A549 (cell line): Measurements from ENCODE around the gene MIER1. TPM values are rescaled to one million over a fixed set of nuclear protein-coding genes. Genes with fewer than 3 reads are reported as not detected.

Experiments used
- ATAC-seq, 2 experiments: fragments of 200-7000 bp in 1 of 2; fragments of >200 bp in 1 of 2; cut with Nextera tagmentation in 1 of 2; cut with Tn5 transposase in 1 of 2; 3 replicates each; pipeline versions ENCODE4 v1.8.0 to v1.9.1; 2018 to 2020; ENCODE audit warnings: mild to moderate bottlenecking in 1 of 2, moderate library complexity in 1 of 2
- CTCF ChIA-PET: fragments of 300-600 bp; sonication (Branson Sonifier 250); formaldehyde crosslinking; extraction: SDS; loops from one replicate; lab custom pipeline; 2021; ENCODE audit warnings: antibody characterized with exemption, inconsistent platforms; lab: Yijun Ruan, JAX
- POLR2A ChIA-PET: fragments of 350-600 bp; formaldehyde crosslinking; extraction: SDS; loops from one replicate; lab custom pipeline; 2021; ENCODE audit warnings: antibody characterized with exemption, inconsistent platforms; lab: Yijun Ruan, JAX
- DNase-seq, 2 experiments: peaks; one replicate each; pipeline versions ENCODE4 v3.0.0 to v3.0.0-alpha.2; 2011 to 2016; ENCODE audit warnings: low read depth in 1 of 2, low spot score in 1 of 2
- FAIRE-seq: peaks from 2 replicates; lab custom pipeline; 2011; peaks lifted over from hg19 to GRCh38; lab: Jason Lieb, UNC
- H3K27ac ChIP-seq, 2 experiments: fragments of >200 bp; sonication (Bioruptor Twin); formaldehyde crosslinking; 3 replicates each; pipeline ENCODE4 v1.5.1; 2016 to 2017
- H3K4me1 ChIP-seq: fragments of >200 bp; sonication (Bioruptor Twin); formaldehyde crosslinking; 3 replicates; pipeline ENCODE4 v1.6.1; 2016
- H3K4me2 ChIP-seq: fragments of >200 bp; sonication (Bioruptor Twin); formaldehyde crosslinking; 3 replicates; pipeline ENCODE4 v1.6.1; 2016
- H3K4me3 ChIP-seq: fragments of >200 bp; sonication (Bioruptor Twin); formaldehyde crosslinking; 3 replicates; pipeline ENCODE4 v1.5.1; 2016
- H3K9me3 ChIP-seq: fragments of >200 bp; sonication (Bioruptor Twin); formaldehyde crosslinking; 3 replicates; pipeline ENCODE4 v1.6.1; 2016
- ATOH8 ChIP-seq: fragments of 250-450 bp; sonication (Bioruptor Pico); IDR thresholded peaks from 2 replicates; pipeline ENCODE4 v1.5.0; 2020; ENCODE audit warnings: low read depth, mild to moderate bottlenecking, moderate library complexity
- CBX2 ChIP-seq: fragments of 200-600 bp; sonication (generic); IDR thresholded peaks from 2 replicates; pipeline ENCODE4 v1.6.1; 2016; ENCODE audit warnings: low read depth, mild to moderate bottlenecking, borderline replicate concordance
- CHD2 ChIP-seq: fragments of 150-350 bp; IDR thresholded peaks from 2 replicates; pipeline ENCODE4 v1.6.1; 2014; ENCODE audit warnings: low read length; ENCODE audit not compliant: partially characterized antibody
- CHD4 ChIP-seq: fragments of 200-600 bp; sonication (generic); IDR thresholded peaks from 2 replicates; pipeline ENCODE4 v1.6.1; 2016; ENCODE audit warnings: antibody characterized with exemption, mild to moderate bottlenecking, borderline replicate concordance
- CTCF ChIP-seq: fragments of >200 bp; sonication (Bioruptor Twin); formaldehyde crosslinking; IDR thresholded peaks from 3 replicates; pipeline ENCODE4 v1.5.1; 2016
- ELK1 ChIP-seq: fragments of 150-350 bp; IDR thresholded peaks from 2 replicates; pipeline ENCODE4 v1.6.1; 2014; ENCODE audit warnings: low read depth, mild to moderate bottlenecking, low read length
- EP300 ChIP-seq, 2 experiments: fragments of >200 bp; sonication (Bioruptor Twin); formaldehyde crosslinking; IDR thresholded peaks; 2 replicates in 1 of 2; 3 replicates in 1 of 2; pipeline ENCODE4 v1.6.1; 2016 to 2017
- FOSB ChIP-seq: fragments of 250-450 bp; sonication (Bioruptor Pico); IDR thresholded peaks from 2 replicates; pipeline ENCODE4 v1.5.0; 2020; ENCODE audit warnings: mild to moderate bottlenecking, moderate library complexity
- FOSL2 ChIP-seq, 2 experiments: fragments of 450-650 bp in 1 of 2; fragments of >200 bp in 1 of 2; sonication (Bioruptor Twin) in 1 of 2; formaldehyde crosslinking; IDR thresholded peaks; 2 replicates each; pipeline versions ENCODE4 v1.5.0 to v1.6.1; 2016 to 2020; ENCODE audit warnings: mild to moderate bottlenecking in 1 of 2, moderate library complexity in 1 of 2
- FOXS1 ChIP-seq: fragments of 250-450 bp; sonication (Bioruptor Pico); IDR thresholded peaks from 2 replicates; pipeline ENCODE4 v1.5.0; 2020; ENCODE audit warnings: mild to moderate bottlenecking, moderate library complexity
- HDAC2 ChIP-seq: fragments of 200-600 bp; sonication (generic); IDR thresholded peaks from 2 replicates; pipeline ENCODE4 v1.6.1; 2016
- HMGXB4 ChIP-seq: fragments of 250-450 bp; sonication (Bioruptor Pico); IDR thresholded peaks from 2 replicates; pipeline ENCODE4 v1.5.0; 2021; ENCODE audit warnings: mild to moderate bottlenecking, moderate library complexity, borderline replicate concordance
- HOXB13 ChIP-seq: fragments of 250-450 bp; sonication (Bioruptor Pico); IDR thresholded peaks from 2 replicates; pipeline ENCODE4 v1.5.0; 2020; ENCODE audit warnings: low read depth, mild to moderate bottlenecking, moderate library complexity
- JUN ChIP-seq, 2 experiments: fragments of >200 bp; sonication (Bioruptor Twin); formaldehyde crosslinking; IDR thresholded peaks; 2 replicates in 1 of 2; 3 replicates in 1 of 2; pipeline ENCODE4 v1.6.1; 2016 to 2017
- JUNB ChIP-seq: fragments of >200 bp; sonication (Bioruptor Twin); formaldehyde crosslinking; IDR thresholded peaks from 2 replicates; pipeline ENCODE4 v1.6.1; 2016
- KDM1A ChIP-seq: fragments of 200-600 bp; sonication (generic); IDR thresholded peaks from 2 replicates; pipeline ENCODE4 v1.6.1; 2016; ENCODE audit warnings: low read depth, mild to moderate bottlenecking
- KDM5A ChIP-seq: fragments of 200-600 bp; sonication (generic); IDR thresholded peaks from 2 replicates; pipeline ENCODE4 v1.6.1; 2016; ENCODE audit warnings: antibody characterized with exemption, mild to moderate bottlenecking
- MAFK ChIP-seq: fragments of 450-650 bp; IDR thresholded peaks from 2 replicates; pipeline ENCODE4 v1.6.1; 2014; ENCODE audit not compliant: partially characterized antibody
- MAX ChIP-seq: IDR thresholded peaks from 2 replicates; pipeline ENCODE4 v1.6.1; 2012
- MAZ ChIP-seq: fragments of 150-350 bp; IDR thresholded peaks from 2 replicates; pipeline ENCODE4 v1.6.1; 2014; ENCODE audit warnings: antibody characterized with exemption, low read depth, low read length, borderline replicate concordance
- NFE2L2 ChIP-seq: fragments of 150-350 bp; conservative IDR thresholded peaks from 2 replicates; pipeline ENCODE4 v1.6.1; 2014; ENCODE audit warnings: low read length
- NPAS2 ChIP-seq: fragments of 250-450 bp; sonication (Bioruptor Pico); IDR thresholded peaks from 2 replicates; pipeline ENCODE4 v1.8.0; 2022; ENCODE audit warnings: mild to moderate bottlenecking, moderate library complexity, borderline replicate concordance
- POLR2A ChIP-seq: IDR thresholded peaks from 2 replicates; pipeline ENCODE4 v1.6.1; 2012; ENCODE audit warnings: mild to moderate bottlenecking, low read length
- RCOR1 ChIP-seq: fragments of 150-350 bp; IDR thresholded peaks from 2 replicates; pipeline ENCODE4 v1.6.1; 2014; ENCODE audit warnings: antibody characterized with exemption, low read length, low read depth
- RFX5 ChIP-seq: fragments of 450-650 bp; IDR thresholded peaks from 2 replicates; pipeline ENCODE4 v1.7.1; 2014; ENCODE audit warnings: antibody characterized with exemption, mild to moderate bottlenecking, moderate library complexity
- SMC3 ChIP-seq: fragments of >200 bp; sonication (Bioruptor Twin); formaldehyde crosslinking; IDR thresholded peaks from 3 replicates; pipeline ENCODE4 v1.6.1; 2018; ENCODE audit warnings: inconsistent platforms
- SREBF2 ChIP-seq: fragments of 450-650 bp; IDR thresholded peaks from 2 replicates; pipeline ENCODE4 v1.6.1; 2014; ENCODE audit warnings: mild to moderate bottlenecking, moderate library complexity
- ZC3H11A ChIP-seq: fragments of 450-650 bp; IDR thresholded peaks from 2 replicates; pipeline ENCODE4 v1.6.1; 2014; ENCODE audit warnings: antibody characterized with exemption, mild to moderate bottlenecking
- WGBS: methylation state at CpG from one replicate; pipeline ENCODE4 v1.1.6; 2017; ENCODE audit errors: missing lambda C conversion rate; 5-methylcytosine and 5-hydroxymethylcytosine counted together
- polyA plus RNA-seq, 4 experiments: library from polyadenylated mRNA; depleted of rRNA in 3 of 4; stranded (reverse); fragments of >200 nt; fragmentation: RNase III in 1 of 4; extraction: RNeasy Plus Mini Kit Qiagen cat#74134 plus additional on column Dnase treatment in 1 of 4; gene quantifications; 2 replicates in 3 of 4; 3 replicates in 1 of 4; pipeline ENCODE4 v1.2.3, GENCODE V29; 2011 to 2017

MIER1 gene
- polyA plus RNA-seq, 2 of the 4 experiments (the other 2 are of a cell fraction) = 11.9 to 22.6 TPM

GRCh38 chr1:67019600-67020136 is 94.9 kb downstream of the MIER1 start:
- CTCF ChIA-PET = interaction anchor here (0.6 to 1.1 kb wide), 3 partner anchors 24 to 249 kb away, joined by 3 to 4 read pairs (median 4); no protein-coding TSS in a partner anchor
- TF ChIP-seq SMC3 (no peak), RCOR1 (no peak), FOSL2 (IDR thresholded peaks at IDR 0.05) (no peak), FOSL2 (CRISPR knock-in tag; IDR thresholded peaks at IDR 0.05) (no peak), ZC3H11A (no peak), ELK1 (no peak), NPAS2 (CRISPR knock-in tag) (no peak), KDM5A (no peak), SREBF2 (no peak), CHD2 (no peak), ATOH8 (CRISPR knock-in tag) (no peak), JUN (IDR thresholded peaks at IDR 0.05) (no peak), HMGXB4 (CRISPR knock-in tag) (no peak), FOXS1 (CRISPR knock-in tag) (no peak), NFE2L2 (no peak), HOXB13 (no peak)
- H3K27ac ChIP-seq = no peak overlapping the region
- H3K4me3 ChIP-seq = no peak overlapping the region
- no peaks in the 10 kb centered on the region for H3K4me1 ChIP-seq
- ATAC-seq (no peak), FAIRE-seq (no peak), DNase-seq (no peak)
- POLR2A ChIA-PET = no interaction called here
- no peak overlapping the region for H3K4me2 ChIP-seq
- 40% methylated on average over 1 of the region's 1 CpG for WGBS
- H3K9me3 ChIP-seq = no peaks in the 10 kb centered on the region

- no peak overlapping the region for H3K4me3 ChIP-seq
- DNase-seq = no peak
- no peaks in the 10 kb centered on the region for H3K4me1 ChIP-seq
- ChIA-PET CTCF (interaction anchor here (0.6 to 1.1 kb wide), 3 partner anchors 24 to 249 kb away, joined by 3 to 4 read pairs (median 4); no protein-coding TSS in a partner anchor), POLR2A (no interaction called here)
- no peak for ATAC-seq
- H3K27ac ChIP-seq = no peak overlapping the region
- H3K9me3 ChIP-seq = no peaks in the 10 kb centered on the region
- 97% methylated on average over 2 of the region's 2 CpGs for WGBS
- no peak overlapping the region for H3K4me2 ChIP-seq
- TF ChIP-seq EP300 (IDR thresholded peaks at IDR 0.05) (no peak), CHD4 (no peak), JUN (IDR thresholded peaks at IDR 0.05) (no peak), SREBF2 (no peak), ELK1 (no peak), CBX2 (no peak), KDM5A (no peak)
- no peak for FAIRE-seq
Measured at GRCh38 chr1:67020304-67020703, 95.5 kb downstream of the MIER1 start.

GRCh38 chr1:67020765-67021164 is 96.0 kb downstream of the MIER1 start:
- Histone ChIP-seq H3K9me3 (no peaks in the 10 kb centered on the region), H3K27ac (no peak overlapping the region), H3K4me3 (no peak overlapping the region), H3K4me1 (no peaks in the 10 kb centered on the region), H3K4me2 (no peak overlapping the region)
- DNase-seq = no peak
- ATAC-seq = no peak
- no peak for FAIRE-seq
- WGBS = 69% methylated on average over 2 of the region's 2 CpGs
- ChIA-PET CTCF (no interaction called here), POLR2A (no interaction called here)
- TF ChIP-seq JUNB (no peak), POLR2A (no peak), RFX5 (no peak), MAZ (no peak), MAFK (no peak), HDAC2 (no peak), CTCF (no peak), JUN (IDR thresholded peaks at IDR 0.05) (no peak), FOXS1 (CRISPR knock-in tag) (no peak), FOSB (no peak), KDM5A (no peak), KDM1A (no peak), MAX (no peak), CHD4 (no peak), ZC3H11A (no peak)
